Measurements from ENCODE around the gene SDK1. TPM values are rescaled to one million over a fixed set of nuclear protein-coding genes. Genes with fewer than 3 reads are reported as not detected.

SDK1 gene
- total and polyA plus RNA-seq, 2 of the 8 experiments (the other 6 are each of a cell fraction or from before 2014, with no cell fraction given): 3.3 to 7.2 TPM

DNA sequence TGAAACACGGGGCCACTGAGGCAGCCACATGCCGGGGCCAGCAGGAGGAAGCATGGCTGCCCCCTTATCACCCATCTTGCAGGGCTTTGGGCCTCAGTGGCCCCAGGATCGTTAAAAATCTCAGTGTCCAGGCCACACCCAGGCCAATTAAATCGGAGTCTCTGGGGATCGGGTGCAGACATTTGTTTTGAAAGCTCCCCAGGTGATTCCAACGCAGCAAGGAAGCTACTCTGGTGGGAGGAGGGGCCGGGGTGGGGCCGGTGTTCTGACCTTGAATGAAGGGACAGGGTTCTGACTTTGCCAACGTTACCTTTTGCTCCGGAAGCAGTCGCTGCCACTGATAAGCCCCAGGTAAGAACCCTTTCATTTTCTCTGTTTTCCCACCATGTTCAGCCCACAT lies 968.7 kb downstream of the SDK1 start:
- H4K20me1 ChIP-seq (replicated peaks in 1 of 2; ENCODE audit: control insufficient read depth in 1 of 2, insufficient read depth in 2 of 2, low read length in 2 of 2): no peaks in the 10 kb centered on the region
- no peak overlapping the region for H2BK5ac ChIP-seq (ENCODE audit: low read depth, low read length)
- 79% methylated on average over 11 of the region's 11 CpGs; no CpG with 5 or more reads in 1 of the 2 experiments for WGBS, 2 experiments (ENCODE audit: extremely low coverage in 1 of 2, insufficient coverage in 1 of 2, insufficient read length in 1 of 2, insufficient replicate concordance in 2 of 2, low coverage in 1 of 2, low lambda C conversion rate in 2 of 2, missing lambda C conversion rate in 1 of 2)
- no peak overlapping the region for H4K5ac ChIP-seq (ENCODE audit: insufficient read length, low read depth, low read length)
- H2BK20ac ChIP-seq (ENCODE audit: low read length): no peak overlapping the region
- no peak overlapping the region for H3K56ac ChIP-seq (replicated peaks; ENCODE audit: insufficient read length, low read depth, low read length)
- no peak overlapping the region for H3K27ac ChIP-seq (ENCODE audit: low read depth, low read length)
- H3K79me2 ChIP-seq (ENCODE audit: control insufficient read depth in 1 of 2, insufficient read depth in 2 of 2, low read length in 2 of 2): no peaks in the 10 kb centered on the region
- H2BK120ac ChIP-seq (replicated peaks; ENCODE audit: low read depth, low read length): no peak overlapping the region
- no peaks in the 10 kb centered on the region for H3K23me2 ChIP-seq (ENCODE audit: low read depth, low read length)
- no peak overlapping the region for H4K91ac ChIP-seq (replicated peaks; ENCODE audit: insufficient read length, low read length)
- no peak overlapping the region for H3K18ac ChIP-seq (ENCODE audit: extremely low read depth, low read length)
- no peak overlapping the region for H2AFZ ChIP-seq (ENCODE audit: low read length)
- H3K27me3 ChIP-seq (replicated peaks in 1 of 4; ENCODE audit: control insufficient read depth in 3 of 4, extremely low read depth in 1 of 4, insufficient read depth in 3 of 4, low read length in 3 of 4): no peaks in the 10 kb centered on the region
- H3K4me2 ChIP-seq (ENCODE audit: insufficient read depth in 1 of 2, low read depth in 2 of 2, low read length in 2 of 2): no peak overlapping the region
- TF ChIP-seq TAF1 (IDR thresholded peaks at IDR 0.05; ENCODE audit: low read depth, low read length) (no peak), RNF2 (IDR thresholded peaks at IDR 0.05; ENCODE audit: borderline replicate concordance, low read depth, low read length, missing control alignments, poor library complexity, severe bottlenecking) (no peak)
- ChIA-PET POLR2A (ENCODE audit: partially characterized antibody) (no interaction called here), CTCF (ENCODE audit: partially characterized antibody) (interaction anchor here (0.6 to 1.7 kb wide), 5 partner anchors 9 to 238 kb away, joined by 3 to 5 read pairs (median 3); no protein-coding TSS in a partner anchor)
- no peak overlapping the region for H2BK15ac ChIP-seq (ENCODE audit: low read length)
- H3K4ac ChIP-seq (replicated peaks; ENCODE audit: insufficient read length, low read depth, low read length): no peak overlapping the region
- H3K4me3 ChIP-seq (ENCODE audit: extremely low read depth in 1 of 4, insufficient read depth in 2 of 4, low read depth in 3 of 4, low read length in 4 of 4): no peak overlapping the region
- no peak overlapping the region for H3K14ac ChIP-seq (ENCODE audit: insufficient read length)
- H3K9ac ChIP-seq (replicated peaks in 1 of 4; ENCODE audit: extremely low read depth in 1 of 4, low read depth in 3 of 4, low read length in 3 of 4): no peak overlapping the region
- no peak overlapping the region for H3K23ac ChIP-seq (ENCODE audit: insufficient read length)
- H2AK5ac ChIP-seq (ENCODE audit: low read depth, low read length): no peak overlapping the region
- DNase-seq (ENCODE audit: low read depth in 1 of 2, low spot score in 2 of 2) (no peak), FAIRE-seq (no peak)
- H3K9me3 ChIP-seq (ENCODE audit: insufficient read depth in 2 of 2, low read depth in 1 of 2, low read length in 1 of 2): peaks cover 9 to 11% of the 10 kb centered on the region in 2 experiments; a peak in 3 of 4 replicates
- H3K79me1 ChIP-seq (ENCODE audit: low read depth, low read length): no peaks in the 10 kb centered on the region
- no peaks in the 10 kb centered on the region for H3K36me3 ChIP-seq (ENCODE audit: control insufficient read depth in 2 of 4, insufficient read depth in 4 of 4, low read length in 3 of 4)
- no peaks in the 10 kb centered on the region; a peak in 5 of 7 replicates for H3K4me1 ChIP-seq (replicated peaks in 1 of 4; ENCODE audit: control insufficient read depth in 3 of 4, insufficient read depth in 4 of 4, low read length in 3 of 4)
- H4K8ac ChIP-seq (ENCODE audit: extremely low read depth, insufficient read depth, low read length): no peak overlapping the region
- no peak overlapping the region for H2BK12ac ChIP-seq (ENCODE audit: low read depth, low read length)
